Upper lobe of right lung (tissue), 1 donor: ENCODE measurements around the gene MXRA7. TPM values are rescaled to one million over a fixed set of nuclear protein-coding genes. Genes with fewer than 3 reads are reported as not detected.
"Not testable (repeated sequence)": the region's sequence is repeated elsewhere in the genome, so short reads cannot be mapped to it uniquely, and the experiment has no call there.

Source experiments
- ATAC-seq: fragments of 200-7000 bp; cut with Tn5 transposase; one replicate; pipeline ENCODE4 v1.9.1; 2020; ENCODE audit warnings: mild to moderate bottlenecking, moderate library complexity
- DNase-seq: peaks from one replicate; pipeline ENCODE4 v3.0.0-alpha.2; 2020
- H3K27ac ChIP-seq: fragments of 200-600 bp; one replicate; pipeline ENCODE4 v1.8.0; 2022
- H3K27me3 ChIP-seq: fragments of 200-600 bp; one replicate; pipeline ENCODE4 v1.8.0; 2022; ENCODE audit warnings: mild to moderate bottlenecking
- H3K36me3 ChIP-seq: fragments of 200-600 bp; one replicate; pipeline ENCODE4 v1.8.0; 2022
- H3K4me1 ChIP-seq: fragments of 200-600 bp; one replicate; pipeline ENCODE4 v1.8.0; 2022
- H3K4me3 ChIP-seq: fragments of 200-600 bp; one replicate; pipeline ENCODE4 v1.8.0; 2022; ENCODE audit warnings: mild to moderate bottlenecking
- H3K9me3 ChIP-seq: fragments of 200-600 bp; one replicate; pipeline ENCODE4 v1.8.0; 2022
- CTCF ChIP-seq: fragments of 200-600 bp; IDR thresholded peaks from one replicate; pipeline ENCODE4 v1.8.0; 2022; ENCODE audit warnings: antibody characterized with exemption
- intact Hi-C: fragments of 100-400 bp; cut with DNase I; formaldehyde crosslinking; loops from one replicate; pipeline ENCODE4 v1.11.0; 2022
- total RNA-seq: library from RNA; stranded (reverse); fragmentation: NEBNext Ultra II Directional; extraction: Animal tissue kit (Norgen Biotek cat#: 25700); gene quantifications from one replicate; pipeline ENCODE4 v1.2.1, GENCODE V29; 2021
- donor health status: DM: no; HTN: yes; CAD: no; lungs with severe emphysema.

Gene MXRA7
- total RNA-seq, 1 donor from 2014 or later: 159 TPM

DNA sequence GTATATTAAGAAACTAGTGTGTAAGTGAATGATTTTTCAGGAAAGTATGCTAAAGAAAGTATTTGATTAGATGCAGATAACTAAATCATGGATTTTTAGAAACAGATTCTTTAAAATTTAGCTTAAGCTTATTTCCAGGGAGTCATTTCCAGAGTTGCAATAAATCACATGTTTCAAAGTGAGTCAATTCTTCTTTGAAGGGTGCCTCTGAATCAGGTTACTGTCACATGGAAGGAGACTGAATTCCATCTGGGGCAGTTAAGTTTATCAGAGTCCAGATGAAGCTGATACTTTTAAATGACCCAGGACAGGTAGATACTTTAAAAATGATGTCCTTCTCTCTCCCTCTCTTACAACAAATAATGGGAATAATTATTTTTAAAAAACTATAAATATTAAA is 32.2 kb upstream of the MXRA7 start:
- Histone ChIP-seq H3K27ac (no peak overlapping the region), H3K27me3 (no peaks in the 10 kb centered on the region), H3K4me1 (peaks cover 20% of the 10 kb centered on the region), H3K4me3 (no peak overlapping the region), H3K36me3 (peaks cover 53% of the 10 kb centered on the region), H3K9me3 (no peaks in the 10 kb centered on the region)
- intact Hi-C loops: no loop called here
- ATAC-seq: no peak
- TF ChIP-seq CTCF: no peak
- DNase-seq: no peak

GRCh38 chr17:76740329-76741118 is 29.8 kb upstream of the MXRA7 start:
- H3K4me1 ChIP-seq: peaks cover 22% of the 10 kb centered on the region
- no peak overlapping the region for H3K4me3 ChIP-seq
- H3K36me3 ChIP-seq: peaks cover 43% of the 10 kb centered on the region
- DNase-seq: no peak
- H3K27ac ChIP-seq: no peak overlapping the region
- no peaks in the 10 kb centered on the region for H3K27me3 ChIP-seq
- ATAC-seq: no peak
- intact Hi-C loops: no loop called here
- no peaks in the 10 kb centered on the region for H3K9me3 ChIP-seq
- TF ChIP-seq CTCF: no peak

DNA sequence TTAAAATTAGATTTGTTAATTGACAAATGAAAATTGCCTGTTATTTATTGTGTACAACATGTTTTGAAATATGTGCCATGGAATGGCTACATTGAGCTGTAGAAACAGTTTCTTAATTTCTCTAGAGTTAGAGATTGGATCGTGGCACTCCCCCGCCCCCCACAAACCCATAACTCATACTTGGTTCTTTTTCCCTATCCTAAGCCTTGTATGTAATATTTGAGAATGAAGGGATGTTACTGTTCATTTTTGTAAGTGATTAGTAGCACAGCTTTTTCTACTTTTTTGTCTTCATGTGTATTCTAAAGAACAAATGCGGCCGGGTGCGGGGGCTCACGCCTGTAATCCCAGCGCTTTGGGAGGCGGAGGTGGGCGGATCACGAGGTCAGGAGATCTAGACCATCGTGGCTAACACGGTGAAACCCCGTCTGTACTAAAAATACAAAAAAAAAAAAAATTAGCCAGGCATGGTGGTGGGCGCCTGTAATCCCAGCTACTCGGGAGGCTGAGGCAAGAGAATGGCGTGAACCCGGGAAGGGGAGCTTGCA is 28.9 kb upstream of the MXRA7 start:
- H3K36me3 ChIP-seq: peaks cover 43% of the 10 kb centered on the region
- H3K9me3 ChIP-seq, H3K27me3 ChIP-seq, H3K27ac ChIP-seq, ATAC-seq, DNase-seq, intact Hi-C loops, H3K4me3 ChIP-seq: not testable (repeated sequence)
- H3K4me1 ChIP-seq: peaks cover 31% of the 10 kb centered on the region

DNA sequence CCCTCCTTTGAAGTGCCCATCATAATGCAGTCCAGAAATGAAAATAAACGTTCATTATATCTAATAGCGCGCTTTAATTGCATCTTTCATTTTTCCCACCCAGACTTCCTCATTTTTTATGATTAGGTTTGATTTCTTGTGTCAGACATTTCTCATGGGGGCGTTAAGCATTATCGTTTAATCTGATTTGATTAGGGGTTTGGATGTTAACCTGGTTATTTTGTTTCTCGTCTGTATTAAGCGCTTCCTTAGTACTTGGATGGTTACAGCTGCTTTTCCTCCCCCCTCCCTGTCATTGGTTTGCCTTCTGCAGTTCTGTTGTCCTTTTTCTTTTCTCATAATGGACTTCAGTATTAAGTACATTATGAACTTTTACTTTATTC is 27.7 kb upstream of the MXRA7 start:
- intact Hi-C loops: no loop called here
- Histone ChIP-seq H3K36me3 (peaks cover 43% of the 10 kb centered on the region), H3K4me3 (peak overlapping the region; percentile 95), H3K9me3 (no peaks in the 10 kb centered on the region), H3K4me1 (peaks cover 43% of the 10 kb centered on the region), H3K27ac (peak overlapping the region; percentile 98), H3K27me3 (no peaks in the 10 kb centered on the region)
- ATAC-seq: no peak
- DNase-seq: no peak
- no peak for TF ChIP-seq CTCF

DNA sequence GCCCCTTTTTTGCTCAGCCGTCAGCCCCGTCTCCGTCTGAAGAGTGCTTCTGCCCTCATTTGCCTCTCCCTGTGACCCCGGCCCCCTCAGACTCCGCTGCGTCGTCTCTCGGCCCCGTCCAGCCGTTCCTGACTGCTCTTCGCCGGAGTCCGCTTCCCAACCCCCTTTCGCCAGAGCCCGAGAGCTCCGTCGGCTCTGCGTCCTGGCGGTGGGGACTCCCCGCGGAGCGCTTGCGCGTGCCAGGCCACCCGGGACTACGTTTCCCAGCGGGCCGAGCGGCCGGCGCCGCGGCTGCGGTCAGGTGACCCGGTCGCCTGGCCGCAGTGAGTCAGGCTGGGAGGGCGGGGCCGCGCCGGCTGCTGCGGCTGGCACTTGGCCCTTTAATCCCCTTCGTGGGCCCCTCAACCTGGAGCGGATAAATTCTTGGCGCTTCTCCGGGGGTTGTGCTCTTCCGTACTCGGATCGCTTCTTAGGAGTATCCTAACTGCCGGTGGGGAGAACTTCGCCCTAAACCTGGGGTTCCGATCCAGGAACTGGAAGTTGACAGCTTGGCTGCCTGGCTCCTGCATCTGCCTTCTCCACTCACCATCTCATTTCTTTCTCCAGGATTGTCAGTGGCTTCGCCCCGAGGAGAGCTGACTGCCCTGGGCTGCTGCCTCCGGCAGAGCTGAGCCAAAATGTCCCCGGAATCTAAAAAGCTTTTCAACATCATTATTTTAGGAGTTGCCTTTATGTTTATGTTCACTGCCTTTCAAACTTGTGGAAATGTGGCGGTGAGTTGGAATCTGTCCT is 27.1 kb upstream of the MXRA7 start, which contains the start of gene MFSD11:
MFSD11 (plus strand) TSS at position 444 of the 792 bp plus-strand sequence; CDS start at position 678, 234 bp downstream.
- peak; percentile 96 for DNase-seq
- Histone ChIP-seq H3K27ac (peak within 1 kb of the TSS; percentile 98), H3K9me3 (no peaks in the 10 kb centered on the region), H3K36me3 (peaks cover 47% of the 10 kb centered on the region), H3K4me3 (peak within 1 kb of the TSS; percentile 95), H3K27me3 (no peaks in the 10 kb centered on the region), H3K4me1 (peaks cover 48% of the 10 kb centered on the region)
- intact Hi-C loops: no loop called here
- no peak for TF ChIP-seq CTCF
- ATAC-seq: peak; percentile 85
